ENCODE data around the gene RBM38. TPM values are rescaled to one million over a fixed set of nuclear protein-coding genes. Genes with fewer than 3 reads are reported as not detected.

Gene RBM38
- total and polyA plus RNA-seq, 2 of the 13 experiments (the other 11 are each of a cell fraction or from before 2014, with no cell fraction given), result 24.2 to 34.2 TPM

DNA sequence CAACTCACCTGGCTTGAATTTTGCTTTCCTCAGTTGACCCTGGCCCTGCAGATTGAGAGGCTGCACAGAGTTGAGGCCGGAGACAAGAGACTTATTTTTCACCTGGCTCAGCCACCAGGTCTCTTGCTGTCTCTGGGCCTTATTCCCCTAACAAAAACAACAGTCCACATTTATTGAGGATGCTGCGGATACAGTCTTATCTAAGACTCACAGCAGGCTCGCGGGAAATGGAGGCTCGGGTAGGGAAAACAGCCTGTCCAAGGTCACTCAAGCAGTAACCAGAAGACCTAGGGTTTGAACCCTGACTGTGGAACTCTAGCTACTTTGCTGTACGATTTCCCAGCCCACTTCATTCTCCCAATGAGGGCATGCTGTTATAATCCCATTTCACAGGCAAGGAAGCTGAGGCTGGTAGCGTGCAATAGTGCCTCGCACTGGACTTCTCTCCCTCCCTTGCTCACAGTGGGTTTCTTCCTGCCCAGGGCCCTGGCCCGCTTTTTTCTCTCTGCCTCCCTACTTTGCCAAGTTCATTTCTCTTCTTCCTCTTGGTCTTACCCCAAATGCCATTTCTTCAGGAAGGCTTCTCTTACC lies 57.7 kb downstream of the RBM38 start:
- H3K27me3 ChIP-seq (ENCODE audit: control insufficient read depth in 1 of 2, insufficient read depth in 2 of 2, low read length in 2 of 2), result peaks cover 15 to 67% of the 10 kb centered on the region in 2 experiments; a peak in 4 of 5 replicates
- intact Hi-C loops (cut with micrococcal nuclease; ENCODE audit: unreplicated experiment), result no loop called here
- POLR2A ChIA-PET, result no interaction called here

DNA sequence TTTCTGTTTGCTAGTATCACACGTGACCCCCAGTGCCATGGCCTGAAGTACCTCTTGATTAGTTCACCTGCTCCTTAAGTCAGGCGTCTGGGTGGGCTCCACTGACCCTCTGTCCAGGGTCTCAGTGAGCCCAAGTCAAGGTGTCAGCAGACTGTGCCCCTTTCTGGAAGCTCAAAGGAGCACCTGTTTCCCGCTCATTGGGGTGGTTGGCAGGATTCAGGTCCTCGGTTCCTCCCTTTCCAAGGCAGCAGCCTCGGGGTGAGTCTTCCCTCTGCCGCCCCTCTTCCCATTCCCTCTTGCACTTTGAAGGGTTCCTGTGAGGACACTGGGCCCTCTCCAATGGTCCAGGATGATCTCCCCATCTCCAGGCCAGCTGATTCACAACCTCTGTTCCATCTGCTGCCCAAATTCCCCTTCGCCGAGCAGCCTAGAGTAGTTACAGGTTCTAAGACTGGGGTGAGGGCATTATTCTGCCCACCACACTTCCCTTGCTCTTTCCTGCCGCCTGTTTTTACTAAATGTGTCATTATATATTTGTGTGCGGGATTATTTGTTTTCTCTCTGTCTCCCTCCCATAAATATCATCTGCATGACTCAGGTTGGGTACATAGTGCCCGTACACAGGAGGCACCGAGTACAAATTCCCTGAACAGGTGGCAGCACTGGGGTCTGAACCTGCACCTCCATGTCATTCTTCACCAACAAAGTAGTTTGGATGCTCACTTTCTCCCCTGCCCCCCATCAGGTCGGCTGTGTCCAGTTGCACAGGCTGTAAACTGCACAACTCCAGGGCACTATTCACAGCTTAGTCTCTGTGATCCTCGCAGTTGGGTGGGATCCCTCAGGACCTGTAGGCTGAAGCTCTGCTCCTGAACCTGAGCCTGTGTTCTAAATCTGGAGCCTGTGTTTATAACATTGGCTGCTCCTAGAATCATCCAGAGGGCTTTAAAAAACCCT lies 58.5 kb downstream of the RBM38 start:
- peaks cover 15 to 69% of the 10 kb centered on the region in 2 experiments; a peak in 4 of 5 replicates for H3K27me3 ChIP-seq (ENCODE audit: control insufficient read depth in 1 of 2, insufficient read depth in 2 of 2, low read length in 2 of 2)
- no peak overlapping the region for H3K4me3 ChIP-seq (replicated peaks in 1 of 3; ENCODE audit: insufficient read depth in 1 of 3, low read depth in 2 of 3, low read length in 3 of 3)
- no peak overlapping the region for H2AFZ ChIP-seq (ENCODE audit: low read length)
- no peaks in the 10 kb centered on the region for H3K9me3 ChIP-seq (ENCODE audit: low read length)
- H3K27ac ChIP-seq (ENCODE audit: extremely low read length, insufficient read depth, low read length), result no peak overlapping the region
- ATAC-seq (no peak), FAIRE-seq (no peak), DNase-seq (ENCODE audit: low spot score) (no peak)
- no peak overlapping the region for H3K4me2 ChIP-seq (ENCODE audit: low read depth, low read length)
- H4K20me1 ChIP-seq (ENCODE audit: insufficient read depth, low read length), result no peaks in the 10 kb centered on the region; the same call in 1 of the 2 replicates
- in situ Hi-C loops (cut with HindIII; ENCODE audit: extremely low pct_ligation_motif_present, low pct_unique_long_range_greater_than_20kb) (no loop called here), intact Hi-C loops (cut with micrococcal nuclease; ENCODE audit: unreplicated experiment) (no loop called here)
- H3K36me3 ChIP-seq (replicated peaks in 1 of 2; ENCODE audit: control insufficient read depth in 1 of 2, insufficient read depth in 2 of 2, low read length in 2 of 2), result no peaks in the 10 kb centered on the region
- peak; percentile 74 for TF ChIP-seq ZMYM3 (CRISPR knock-in tag; IDR thresholded peaks at IDR 0.05)
- TF ChIP-seq PITX1 (CRISPR knock-in tag; IDR thresholded peaks at IDR 0.05), result no peak
- TF ChIP-seq FOSL2 (CRISPR knock-in tag; IDR thresholded peaks at IDR 0.05), result 0 out of 2 replicates have a peak, but pooled peaks have one; percentile 21
- WGBS (ENCODE audit: low lambda C conversion rate), result 25% methylated on average over 14 of the region's 14 CpGs
- ChIA-PET CTCF (ENCODE audit: low intra/inter-chr PET ratio, low total read pairs) (no interaction called here), POLR2A (no interaction called here)
- no peak overlapping the region for H3K9ac ChIP-seq (ENCODE audit: insufficient read depth, low read depth, low read length)
- H3K4me1 ChIP-seq (ENCODE audit: insufficient read depth, low read length), result no peaks in the 10 kb centered on the region
- no TSS peak for BruUV-seq (replicated peaks)
- H3K79me2 ChIP-seq (ENCODE audit: insufficient read depth, low read length), result no peaks in the 10 kb centered on the region

More for the DNA sequence above, 57.7 kb downstream of the RBM38 start:
- H3K9ac ChIP-seq (ENCODE audit: insufficient read depth, low read depth, low read length), result no peak overlapping the region
- H3K36me3 ChIP-seq (replicated peaks in 1 of 2; ENCODE audit: control insufficient read depth in 1 of 2, insufficient read depth in 2 of 2, low read length in 2 of 2), result no peaks in the 10 kb centered on the region
- H3K4me2 ChIP-seq (ENCODE audit: low read depth, low read length), result no peak overlapping the region
- H2AFZ ChIP-seq (ENCODE audit: low read length), result no peak overlapping the region
- H3K9me3 ChIP-seq (ENCODE audit: low read length), result no peaks in the 10 kb centered on the region
- no peak for ATAC-seq
- no peaks in the 10 kb centered on the region; the same call in 1 of the 2 replicates for H4K20me1 ChIP-seq (ENCODE audit: insufficient read depth, low read length)
- H3K27ac ChIP-seq (ENCODE audit: extremely low read length, insufficient read depth, low read length), result no peak overlapping the region
- no peak for TF ChIP-seq KDM2A (CRISPR knock-in tag; IDR thresholded peaks at IDR 0.05; ENCODE audit: borderline replicate concordance, low read depth)
- TF ChIP-seq ZNF629 (CRISPR knock-in tag; conservative IDR thresholded peaks at IDR 0.05), result peak; percentile 81
- TF ChIP-seq, protein P1, sequence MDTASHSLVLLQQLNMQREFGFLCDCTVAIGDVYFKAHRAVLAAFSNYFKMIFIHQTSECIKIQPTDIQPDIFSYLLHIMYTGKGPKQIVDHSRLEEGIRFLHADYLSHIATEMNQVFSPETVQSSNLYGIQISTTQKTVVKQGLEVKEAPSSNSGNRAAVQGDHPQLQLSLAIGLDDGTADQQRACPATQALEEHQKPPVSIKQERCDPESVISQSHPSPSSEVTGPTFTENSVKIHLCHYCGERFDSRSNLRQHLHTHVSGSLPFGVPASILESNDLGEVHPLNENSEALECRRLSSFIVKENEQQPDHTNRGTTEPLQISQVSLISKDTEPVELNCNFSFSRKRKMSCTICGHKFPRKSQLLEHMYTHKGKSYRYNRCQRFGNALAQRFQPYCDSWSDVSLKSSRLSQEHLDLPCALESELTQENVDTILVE (CRISPR knock-in tag; IDR thresholded peaks at IDR 0.05), result no peak
- TF ChIP-seq SRF (IDR thresholded peaks at IDR 0.05; ENCODE audit: low read depth, low read length), result no peak
- DNase-seq (ENCODE audit: low spot score), result no peak
- in situ Hi-C loops (cut with HindIII; ENCODE audit: extremely low pct_ligation_motif_present, low pct_unique_long_range_greater_than_20kb), result no loop called here
- no peak for FAIRE-seq
- CTCF ChIA-PET (ENCODE audit: low intra/inter-chr PET ratio, low total read pairs), result no interaction called here
- no peaks in the 10 kb centered on the region for H3K4me1 ChIP-seq (ENCODE audit: insufficient read depth, low read length)
- no TSS peak for BruUV-seq (replicated peaks)
- 36% methylated on average over 9 of the region's 9 CpGs for WGBS (ENCODE audit: low lambda C conversion rate)
- no peaks in the 10 kb centered on the region for H3K79me2 ChIP-seq (ENCODE audit: insufficient read depth, low read length)
- no peak overlapping the region for H3K4me3 ChIP-seq (replicated peaks in 1 of 3; ENCODE audit: insufficient read depth in 1 of 3, low read depth in 2 of 3, low read length in 3 of 3)
